CD4-positive, alpha-beta T cell (primary cell): Measurements from ENCODE around the gene ZNF831. TPM values are rescaled to one million over a fixed set of nuclear protein-coding genes. Genes with fewer than 3 reads are reported as not detected.

Experiments
- ATAC-seq: fragments of 200-7000 bp; cut with Tn5 transposase; one replicate; pipeline ENCODE4 v1.10.0; 2022; ENCODE audit warnings: mild to moderate bottlenecking; ENCODE audit not compliant: poor library complexity
- CTCF ChIA-PET: fragments of 350-600 bp; sonication (Branson Sonifier 250); formaldehyde crosslinking; loops from one replicate; lab custom pipeline; 2021; ENCODE audit warnings: antibody characterized with exemption, inconsistent platforms; lab: Charles Lee
- POLR2A ChIA-PET: fragments of 350-600 bp; sonication (Branson Sonifier 250); formaldehyde crosslinking; loops from one replicate; lab custom pipeline; 2021; ENCODE audit warnings: antibody characterized with exemption, inconsistent platforms; lab: Charles Lee
- DNase-seq, 14 experiments: peaks; one replicate each; pipeline ENCODE4 v3.0.0-alpha.2; 2013 to 2020; ENCODE audit warnings: mixed read lengths in 2 of 14
- H3K27ac ChIP-seq, 2 donors: one replicate each; pipeline versions ENCODE4 v1.5.1 to v1.7.0; 2013; ENCODE audit warnings: low read length in 2 of 2, low read depth in 1 of 2, mild to moderate bottlenecking in 1 of 2
- H3K27me3 ChIP-seq, 2 experiments: 1 replicate in 1 of 2; 2 replicates in 1 of 2; pipeline versions ENCODE4 v1.6.1 to v1.7.0; 2013; ENCODE audit warnings: low read length in 2 of 2, control low read depth in 1 of 2, mild to moderate bottlenecking in 1 of 2, moderate library complexity in 1 of 2; ENCODE audit not compliant: insufficient read depth in 2 of 2, control insufficient read depth in 1 of 2
- H3K36me3 ChIP-seq: one replicate; pipeline ENCODE4 v1.6.1; 2013; ENCODE audit warnings: low read length, control low read depth; ENCODE audit not compliant: insufficient read depth
- H3K4me1 ChIP-seq: one replicate; pipeline ENCODE4 v1.6.1; 2013; ENCODE audit warnings: low read length, control low read depth; ENCODE audit not compliant: insufficient read depth
- H3K4me3 ChIP-seq: one replicate; pipeline ENCODE4 v1.5.1; 2013; ENCODE audit warnings: mild to moderate bottlenecking, low read length, moderate library complexity
- H3K9me3 ChIP-seq, 2 experiments: 1 replicate in 1 of 2; 2 replicates in 1 of 2; pipeline versions ENCODE4 v1.6.1 to v1.7.0; 2013; ENCODE audit warnings: low read length in 2 of 2, mild to moderate bottlenecking in 2 of 2, control low read depth in 1 of 2, moderate library complexity in 1 of 2; ENCODE audit not compliant: control insufficient read depth in 1 of 2, insufficient read depth in 1 of 2
- H3K27ac Mint-ChIP-seq: one replicate; pipeline ENCODE4 v1.8.0; 2020; ENCODE audit warnings: mixed read lengths
- H3K27me3 Mint-ChIP-seq: one replicate; pipeline ENCODE4 v1.8.0; 2021; ENCODE audit warnings: mixed read lengths
- H3K36me3 Mint-ChIP-seq: one replicate; pipeline ENCODE4 v1.8.0; 2021; ENCODE audit warnings: low read depth, mixed read lengths
- H3K4me1 Mint-ChIP-seq: one replicate; pipeline ENCODE4 v1.8.0; 2021; ENCODE audit warnings: low read depth, mixed read lengths
- H3K4me3 Mint-ChIP-seq: one replicate; pipeline ENCODE4 v1.8.0; 2020; ENCODE audit warnings: mild to moderate bottlenecking, mixed read lengths
- H3K9me3 Mint-ChIP-seq: one replicate; pipeline ENCODE4 v1.8.0; 2020; ENCODE audit warnings: mixed read lengths
- CTCF ChIP-seq: fragments of 200-600 bp; IDR thresholded peaks from one replicate; pipeline ENCODE4 v1.8.0; 2022; ENCODE audit warnings: antibody characterized with exemption, mild to moderate bottlenecking
- intact Hi-C, 2 experiments: fragments of 100-400 bp; cut with DNase I in 1 of 2; cut with micrococcal nuclease in 1 of 2; formaldehyde crosslinking; loops; one replicate each; pipeline versions ENCODE4 v1.15.1 to v1.9.0; 2023 to 2025; cut with DNase I, micrococcal nuclease
- total RNA-seq, 174 experiments: library from RNA in 2 of 174; stranded (reverse) in 2 of 174; gene quantifications; one replicate each; pipeline ENCODE4 v1.2.3 and lab custom pipeline; 2021 to 2026

Gene ZNF831
- total RNA-seq, 2 experiments from 2014 or later, result 24.9 to 25.9 TPM

GRCh38 chr20:59295531-59295930 lies 131.9 kb downstream of the ZNF831 start:
- no peaks in the 10 kb centered on the region for H3K4me1 ChIP-seq
- H3K4me1 Mint-ChIP-seq, result peaks cover 7% of the 10 kb centered on the region
- H3K9me3 Mint-ChIP-seq, result no peaks in the 10 kb centered on the region
- no peak for TF ChIP-seq CTCF
- no peak overlapping the region for H3K4me3 ChIP-seq
- CTCF ChIA-PET, result no interaction called here
- no peak for ATAC-seq
- intact Hi-C loops, result no loop called here
- H3K27me3 ChIP-seq, result peaks cover 23 to 28% of the 10 kb centered on the region in 2 experiments
- POLR2A ChIA-PET, result no interaction called here
- peaks cover 34% of the 10 kb centered on the region for H3K27me3 Mint-ChIP-seq
- H3K27ac Mint-ChIP-seq, result no peak overlapping the region
- no peaks in the 10 kb centered on the region for H3K36me3 Mint-ChIP-seq
- H3K27ac ChIP-seq, result no peak overlapping the region
- no peaks in the 10 kb centered on the region for H3K9me3 ChIP-seq
- no peaks in the 10 kb centered on the region for H3K36me3 ChIP-seq
- no peak for DNase-seq
- H3K4me3 Mint-ChIP-seq, result no peak overlapping the region

GRCh38 chr20:59297686-59298085 lies 134.1 kb downstream of the ZNF831 start:
- intact Hi-C loops, result no loop called here
- H3K4me1 ChIP-seq, result no peaks in the 10 kb centered on the region
- no peak overlapping the region for H3K4me3 ChIP-seq
- no peak overlapping the region for H3K27ac Mint-ChIP-seq
- no peak overlapping the region for H3K4me3 Mint-ChIP-seq
- H3K36me3 Mint-ChIP-seq, result no peaks in the 10 kb centered on the region
- TF ChIP-seq CTCF, result no peak
- ATAC-seq (no peak), DNase-seq (no peak)
- no peak overlapping the region for H3K27ac ChIP-seq
- CTCF ChIA-PET, result no interaction called here
- H3K9me3 ChIP-seq, result peaks cover 0 to 5% of the 10 kb centered on the region in 2 experiments
- H3K27me3 Mint-ChIP-seq, result peaks cover 45% of the 10 kb centered on the region
- H3K4me1 Mint-ChIP-seq, result peaks cover 9% of the 10 kb centered on the region
- POLR2A ChIA-PET, result no interaction called here
- peaks cover 36 to 43% of the 10 kb centered on the region in 2 experiments for H3K27me3 ChIP-seq
- H3K36me3 ChIP-seq, result no peaks in the 10 kb centered on the region
- no peaks in the 10 kb centered on the region for H3K9me3 Mint-ChIP-seq

- Mint-ChIP-seq H3K4me3 (no peak overlapping the region), H3K27me3 (peaks cover 61% of the 10 kb centered on the region), H3K36me3 (no peaks in the 10 kb centered on the region), H3K4me1 (peaks cover 20% of the 10 kb centered on the region), H3K9me3 (no peaks in the 10 kb centered on the region), H3K27ac (no peak overlapping the region)
- H3K4me3 ChIP-seq, result no peak overlapping the region
- no peak for TF ChIP-seq CTCF
- ChIA-PET POLR2A (no interaction called here), CTCF (no interaction called here)
- H3K27me3 ChIP-seq, result peaks cover 34 to 49% of the 10 kb centered on the region in 2 experiments
- H3K36me3 ChIP-seq, result no peaks in the 10 kb centered on the region
- H3K4me1 ChIP-seq, result no peaks in the 10 kb centered on the region
- DNase-seq (no peak), ATAC-seq (no peak)
- no peak overlapping the region for H3K27ac ChIP-seq
- intact Hi-C loops, result no loop called here
- H3K9me3 ChIP-seq, result peaks cover 0 to 5% of the 10 kb centered on the region in 2 experiments
These were observed 136.3 kb downstream of the ZNF831 start for GRCh38 chr20:59299945-59300332.
